AG04449 (cell line): Measurements from ENCODE around the gene TECTA.
"Not testable (repeated sequence)": the region's sequence is repeated elsewhere in the genome, so short reads cannot be mapped to it uniquely, and the experiment has no call there.

Source experiments
- CTCF ChIA-PET: fragments of 350-600 bp; formaldehyde crosslinking; extraction: SDS; loops from one replicate; lab custom pipeline; 2021; ENCODE audit warnings: antibody characterized with exemption; lab: Yijun Ruan, JAX
- POLR2A ChIA-PET: fragments of 400-600, 350-600 bp; formaldehyde crosslinking; extraction: SDS; loops from one replicate; lab custom pipeline; 2020; ENCODE audit warnings: antibody characterized with exemption, inconsistent platforms; lab: Yijun Ruan, JAX
- DNase-seq: peaks from one replicate; pipeline ENCODE4 v3.0.0-alpha.2; 2010; ENCODE audit warnings: low read depth, low spot score
- H3K4me3 ChIP-seq: 2 replicates; pipeline ENCODE4 v1.5.1; 2011; ENCODE audit warnings: low read depth, mild to moderate bottlenecking, control low read depth, low read length
- TF ChIP-seq, protein P1 (sequence below): IDR thresholded peaks from one replicate; pipeline ENCODE4 v1.5.1; 2011; ENCODE audit warnings: mild to moderate bottlenecking, moderate library complexity, low read length, control low read depth, inconsistent platforms; ENCODE audit not compliant: insufficient read depth; ENCODE audit errors: missing control alignments

Gene TECTA

DNA sequence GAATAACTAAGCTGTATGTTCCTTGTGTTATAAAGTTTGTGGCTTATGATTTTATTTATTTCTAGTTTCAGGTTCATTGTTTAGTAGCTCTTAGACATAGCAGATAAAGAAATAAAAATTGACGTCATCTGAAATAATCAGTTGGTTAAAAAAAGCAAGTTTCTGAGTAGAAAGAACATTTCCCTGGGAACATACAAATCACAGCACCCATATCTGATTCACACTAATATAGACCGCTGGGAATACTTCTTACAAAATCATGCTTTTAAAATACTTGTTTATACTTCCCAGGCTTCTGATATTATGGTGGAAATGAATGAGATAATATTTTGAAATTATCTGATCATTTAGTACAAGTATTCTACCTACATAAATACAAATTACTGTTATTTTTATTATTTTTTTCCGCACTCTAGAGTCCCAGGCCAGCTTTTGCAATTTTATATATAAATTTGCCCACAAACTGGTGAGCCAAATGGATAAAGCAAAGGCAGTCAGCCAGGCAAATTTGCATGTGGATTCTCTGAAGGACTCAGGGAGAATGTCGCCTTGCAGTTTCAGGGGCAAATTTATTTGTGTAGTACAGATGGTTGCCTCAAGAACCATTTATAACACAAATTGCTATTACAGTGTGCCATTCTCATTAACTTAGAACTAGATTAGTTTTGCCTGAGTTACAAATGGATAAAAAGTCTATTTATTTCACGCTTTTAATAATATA lies 128.6 kb downstream of the TECTA start:
- CTCF ChIA-PET = interaction anchor here (0.9 to 1.2 kb wide), 2 partner anchors 20 to 35 kb away, joined by 3 to 4 read pairs; no protein-coding TSS in a partner anchor
- no peak overlapping the region for H3K4me3 ChIP-seq
- TF ChIP-seq, protein P1, sequence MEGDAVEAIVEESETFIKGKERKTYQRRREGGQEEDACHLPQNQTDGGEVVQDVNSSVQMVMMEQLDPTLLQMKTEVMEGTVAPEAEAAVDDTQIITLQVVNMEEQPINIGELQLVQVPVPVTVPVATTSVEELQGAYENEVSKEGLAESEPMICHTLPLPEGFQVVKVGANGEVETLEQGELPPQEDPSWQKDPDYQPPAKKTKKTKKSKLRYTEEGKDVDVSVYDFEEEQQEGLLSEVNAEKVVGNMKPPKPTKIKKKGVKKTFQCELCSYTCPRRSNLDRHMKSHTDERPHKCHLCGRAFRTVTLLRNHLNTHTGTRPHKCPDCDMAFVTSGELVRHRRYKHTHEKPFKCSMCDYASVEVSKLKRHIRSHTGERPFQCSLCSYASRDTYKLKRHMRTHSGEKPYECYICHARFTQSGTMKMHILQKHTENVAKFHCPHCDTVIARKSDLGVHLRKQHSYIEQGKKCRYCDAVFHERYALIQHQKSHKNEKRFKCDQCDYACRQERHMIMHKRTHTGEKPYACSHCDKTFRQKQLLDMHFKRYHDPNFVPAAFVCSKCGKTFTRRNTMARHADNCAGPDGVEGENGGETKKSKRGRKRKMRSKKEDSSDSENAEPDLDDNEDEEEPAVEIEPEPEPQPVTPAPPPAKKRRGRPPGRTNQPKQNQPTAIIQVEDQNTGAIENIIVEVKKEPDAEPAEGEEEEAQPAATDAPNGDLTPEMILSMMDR = no peak
- DNase-seq = no peak
- POLR2A ChIA-PET = no interaction called here

DNA sequence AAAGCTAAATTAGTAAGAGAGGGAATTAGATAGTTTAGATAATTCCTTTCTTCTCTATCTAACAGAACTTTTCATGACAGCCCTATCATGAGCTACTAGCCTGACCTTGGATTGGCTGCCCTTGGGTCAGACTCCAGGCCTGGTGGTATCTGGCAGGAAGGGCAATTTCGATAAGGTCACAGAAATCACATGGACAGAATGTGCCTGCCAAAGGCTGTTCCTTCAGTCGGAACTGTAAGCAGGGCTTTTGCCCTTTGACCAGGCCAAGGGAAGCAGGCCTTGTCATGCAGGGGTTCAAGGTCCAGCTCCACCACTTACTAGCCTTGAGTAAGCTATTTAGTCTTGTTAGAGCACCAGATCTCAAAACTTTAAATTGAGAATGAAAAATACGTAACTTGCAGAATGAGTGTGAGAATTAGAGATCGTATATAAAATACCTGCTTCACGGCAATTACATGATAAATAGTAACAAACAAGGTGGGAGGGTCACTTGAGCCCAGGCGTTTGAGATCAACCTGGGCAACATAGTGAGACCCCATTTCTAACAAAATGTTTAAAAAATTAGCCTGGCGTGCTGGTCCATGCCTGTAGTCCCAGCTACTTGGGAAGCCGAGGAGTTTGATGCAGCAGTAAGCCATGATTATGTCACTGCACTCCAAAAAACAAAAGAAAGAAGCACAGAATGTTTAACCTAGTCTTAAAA lies 130.7 kb downstream of the TECTA start:
- ChIA-PET POLR2A (no interaction called here), CTCF (interaction anchor here (0.7 to 1.9 kb wide), 2 partner anchors 37 to 895 kb away, joined by 3 to 7 read pairs; no protein-coding TSS in a partner anchor)
- TF ChIP-seq, protein P1 = no peak
- no peak overlapping the region for H3K4me3 ChIP-seq
- no peak for DNase-seq

DNA sequence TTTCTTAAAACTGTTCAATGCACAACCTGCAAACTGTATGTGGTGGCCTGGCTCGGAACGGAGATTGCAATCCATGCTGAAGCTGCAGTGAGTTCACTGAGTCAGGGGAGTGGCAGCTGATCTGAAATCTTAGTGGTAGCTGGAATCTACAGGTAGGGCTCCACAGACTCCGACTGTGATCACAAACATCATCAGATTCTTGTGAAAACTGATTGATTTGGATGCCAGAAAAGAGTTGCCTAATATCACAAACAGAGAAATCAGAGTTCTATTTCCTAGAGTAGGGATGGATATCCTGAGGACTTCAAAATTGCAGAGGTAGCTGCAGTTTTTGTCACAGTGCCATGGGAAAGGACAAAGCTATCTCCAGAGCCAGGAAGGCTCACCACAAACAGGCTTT lies 134.0 kb downstream of the TECTA start:
- H3K4me3 ChIP-seq = no peak overlapping the region
- no peak for DNase-seq
- ChIA-PET CTCF (interaction anchor here (3.3 kb wide), 1 partner anchor 40 kb away, joined by 12 read pairs; no protein-coding TSS in a partner anchor), POLR2A (no interaction called here)
- TF ChIP-seq, protein P1 = no peak

DNA sequence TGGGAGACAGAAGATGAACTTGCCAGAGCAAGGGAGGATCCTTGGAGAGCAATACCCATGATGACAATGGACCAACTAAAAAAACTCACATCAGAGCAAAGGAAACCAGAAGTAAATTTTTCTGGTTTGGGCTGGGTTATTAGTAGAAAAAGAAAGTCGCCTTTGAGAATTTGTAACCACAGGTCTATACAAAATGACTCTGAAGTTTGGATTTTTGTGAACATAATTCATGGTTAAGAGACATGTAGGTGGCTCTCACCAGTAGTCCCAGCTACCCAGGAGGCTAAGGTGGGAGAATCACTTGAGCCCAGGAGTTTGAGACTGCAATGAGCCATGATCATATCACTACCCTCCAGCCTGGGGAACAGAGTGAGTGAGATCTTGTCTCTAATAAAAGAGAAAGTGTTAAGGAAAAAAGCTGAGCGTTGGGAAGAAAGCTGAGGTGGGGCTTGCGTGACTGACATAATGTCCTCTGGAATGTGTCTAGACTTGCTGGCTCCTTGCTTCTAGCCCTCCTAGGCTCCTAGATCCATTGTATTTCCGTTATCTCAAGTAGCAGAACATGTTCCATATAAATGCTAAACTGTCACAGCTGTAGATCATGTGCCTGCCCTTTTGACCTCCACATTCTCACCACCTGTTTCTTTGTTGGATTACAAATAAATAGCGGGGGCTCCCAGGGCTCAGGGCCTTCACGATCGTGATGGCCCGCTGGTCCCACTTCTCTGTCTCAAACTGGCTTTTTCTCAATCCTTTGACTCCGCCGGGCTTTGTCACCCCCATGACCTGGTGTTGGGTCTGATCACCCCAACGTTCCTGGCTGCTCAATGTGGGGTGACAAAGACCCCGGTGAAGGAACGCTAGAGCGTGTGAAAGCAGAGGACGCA lies 135.3 kb downstream of the TECTA start:
- H3K4me3 ChIP-seq = no peak overlapping the region
- DNase-seq = no peak
- ChIA-PET POLR2A (no interaction called here), CTCF (interaction anchor here (3.3 kb wide), 1 partner anchor 42 kb away, joined by 12 read pairs; no protein-coding TSS in a partner anchor)
- TF ChIP-seq, protein P1 = no peak

DNA sequence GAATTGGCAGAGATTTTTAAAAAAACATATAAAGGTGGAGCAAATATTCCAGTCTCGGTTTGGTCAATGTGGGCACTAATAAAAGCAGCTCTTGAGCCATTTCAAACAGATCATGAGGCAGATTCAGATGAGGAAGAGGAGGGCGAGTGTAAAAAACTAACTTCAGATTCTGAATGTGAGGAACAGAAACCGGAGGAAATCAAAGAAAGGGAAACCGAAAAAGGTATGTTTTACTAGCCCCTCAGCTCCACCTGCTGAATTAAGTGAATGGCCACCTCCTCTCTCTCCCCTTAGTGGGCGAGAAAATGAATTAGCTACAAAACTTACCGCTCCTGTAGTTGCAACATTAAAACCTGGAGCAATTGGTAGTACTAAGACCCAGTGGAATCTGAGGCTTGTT lies 136.2 kb downstream of the TECTA start:
- H3K4me3 ChIP-seq, DNase-seq, POLR2A ChIA-PET: not testable (repeated sequence)
- CTCF ChIA-PET = interaction anchor here (1.3 kb wide), 1 partner anchor 42 kb away, joined by 3 read pairs; no protein-coding TSS in a partner anchor
